HG03442 (cell line): ENCODE results near the gene SCUBE2.
"Not testable (repeated sequence)": the region's sequence is repeated elsewhere in the genome, so short reads cannot be mapped to it uniquely, and the experiment has no call there.

Source experiments
- ATAC-seq: cut with Tn5 transposase; IDR thresholded peaks from one replicate; pipeline ENCODE4 v1.9.1; 2021; ENCODE audit warnings: mild to moderate bottlenecking, moderate library complexity; ENCODE audit not compliant: unreplicated experiment

Gene SCUBE2

DNA sequence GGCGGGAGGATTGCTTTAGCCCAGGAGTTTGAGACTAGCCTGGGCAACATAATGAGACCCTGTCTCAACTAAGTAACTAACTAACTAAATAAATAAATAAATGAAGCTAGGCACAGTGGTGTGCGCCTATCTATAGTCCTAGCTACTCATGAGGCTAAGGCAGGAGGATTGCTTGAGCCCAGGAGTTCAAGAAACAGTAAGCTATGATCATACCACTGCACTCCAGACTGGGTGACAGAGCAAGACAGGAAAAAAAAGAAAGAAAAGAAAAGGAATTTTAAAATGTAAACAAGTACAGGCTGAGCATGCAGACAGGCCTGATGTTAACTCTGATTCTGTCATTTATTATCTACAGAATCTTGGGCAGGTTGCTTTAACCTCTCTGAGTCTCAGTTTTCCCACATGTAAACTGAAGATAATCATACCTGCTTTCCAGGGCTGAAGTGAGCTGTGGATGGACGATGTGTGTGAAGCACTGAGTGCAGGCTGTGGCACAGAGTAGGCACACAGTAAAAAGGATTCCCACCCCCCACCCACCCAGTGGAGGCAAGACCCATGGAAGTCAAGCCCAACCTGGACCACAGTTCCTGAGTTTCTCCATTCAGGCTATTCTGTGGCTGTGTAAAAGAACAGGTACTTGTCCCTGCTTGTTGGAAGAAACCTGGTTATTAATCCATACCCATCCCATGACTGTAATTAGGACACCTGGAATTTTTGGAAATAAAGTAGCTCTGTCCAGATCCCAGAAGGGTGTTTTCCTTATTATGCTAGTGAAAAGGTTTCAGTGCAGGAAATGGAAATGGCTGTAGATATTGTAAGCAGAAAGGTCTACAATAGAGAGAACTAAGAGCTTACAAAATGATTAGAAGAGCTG, 18.7 kb upstream of the SCUBE2 start:
- no peak for ATAC-seq

DNA sequence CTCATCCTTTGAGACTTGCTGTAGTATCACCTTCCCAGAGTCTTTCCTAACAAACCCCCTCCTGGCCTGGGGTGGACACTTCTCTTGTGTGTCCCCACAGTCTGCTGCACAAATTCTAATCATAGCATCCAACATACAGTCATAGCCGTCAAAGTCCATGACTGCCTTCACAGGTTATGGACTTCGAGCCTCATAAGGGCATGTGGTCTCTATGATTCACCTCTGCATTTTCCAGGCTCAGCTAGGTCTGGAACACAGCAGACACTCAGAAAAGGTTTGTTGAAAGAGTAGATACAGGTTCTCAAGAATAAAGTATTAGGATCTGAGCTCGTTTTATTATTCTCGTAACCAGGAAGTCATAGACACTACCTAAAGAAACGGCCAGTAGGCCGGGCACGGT, 13.2 kb upstream of the SCUBE2 start:
- ATAC-seq, result no peak

DNA sequence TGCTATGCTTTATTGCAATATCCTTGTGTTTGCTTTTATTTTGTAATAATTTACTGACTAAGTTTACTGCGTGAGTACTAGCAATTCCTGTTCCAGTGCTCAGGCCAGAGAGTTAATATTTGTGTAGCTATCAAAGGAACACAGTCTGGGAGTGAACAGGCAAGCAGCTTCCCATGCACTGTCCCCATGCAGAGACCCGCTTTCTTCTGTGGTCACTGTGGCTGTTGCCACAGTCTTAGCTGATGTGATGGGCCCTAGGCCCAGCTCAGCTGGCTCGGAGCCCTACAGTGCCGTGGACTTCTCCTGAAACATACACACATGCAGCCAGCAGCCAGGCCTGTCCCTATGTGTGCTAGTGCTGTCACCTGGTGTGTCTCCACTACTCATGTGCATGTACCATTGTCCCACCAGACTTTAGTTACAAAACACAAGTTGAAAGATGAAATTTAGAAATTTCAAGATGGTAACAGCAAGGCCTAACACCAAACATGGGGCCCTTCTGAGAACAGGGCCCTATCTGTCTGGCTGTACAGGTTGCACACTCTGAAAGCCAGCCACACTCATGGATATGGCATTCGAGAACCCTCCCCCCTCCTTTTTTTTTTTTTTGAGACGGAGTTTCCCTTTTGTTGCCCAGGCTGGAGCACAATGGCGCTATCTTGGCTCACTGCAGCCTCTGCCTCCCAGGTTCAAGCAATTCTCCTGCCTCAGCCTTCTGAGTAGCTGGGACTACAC, 12.3 kb upstream of the SCUBE2 start:
- ATAC-seq, result no peak

DNA sequence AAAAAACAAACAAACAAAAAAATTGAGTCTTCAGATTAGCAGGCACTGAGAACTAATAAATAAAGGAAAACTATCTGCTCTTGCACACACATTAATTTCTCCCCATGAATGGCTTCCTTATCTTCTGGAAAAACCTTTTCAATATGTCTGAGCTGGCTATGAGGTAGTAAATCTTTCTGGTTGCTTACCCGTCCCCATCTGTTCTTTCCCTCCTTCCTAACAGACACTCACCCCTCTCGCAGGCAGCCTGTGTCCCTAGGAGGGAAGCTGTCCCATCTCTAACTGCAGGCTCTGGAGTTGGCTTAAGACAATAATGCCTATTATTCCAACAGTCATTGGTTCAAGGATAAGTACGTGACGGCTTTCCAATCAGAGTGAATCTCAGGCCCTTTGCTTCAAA, 8.2 kb upstream of the SCUBE2 start:
- ATAC-seq, result no peak

DNA sequence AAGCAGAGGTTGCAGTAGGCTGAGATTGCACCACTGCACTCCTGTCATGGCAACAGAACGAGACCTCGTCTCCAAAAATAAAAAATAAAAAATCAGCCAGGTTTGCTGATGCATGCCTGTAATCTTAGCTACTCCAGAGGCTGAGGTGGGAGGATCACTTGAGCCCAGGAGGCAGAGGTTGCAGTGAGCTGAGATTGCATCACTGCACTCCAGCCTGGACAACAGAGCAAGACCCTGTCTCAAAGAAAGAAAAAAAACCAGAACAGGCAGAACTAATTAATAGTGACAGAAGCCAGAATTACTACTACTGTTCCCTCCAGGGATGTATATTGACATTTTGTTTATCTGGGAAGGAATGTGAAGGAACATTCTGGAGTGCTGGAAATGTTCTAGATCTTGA, 7.1 kb upstream of the SCUBE2 start:
- not testable (repeated sequence) for ATAC-seq

DNA sequence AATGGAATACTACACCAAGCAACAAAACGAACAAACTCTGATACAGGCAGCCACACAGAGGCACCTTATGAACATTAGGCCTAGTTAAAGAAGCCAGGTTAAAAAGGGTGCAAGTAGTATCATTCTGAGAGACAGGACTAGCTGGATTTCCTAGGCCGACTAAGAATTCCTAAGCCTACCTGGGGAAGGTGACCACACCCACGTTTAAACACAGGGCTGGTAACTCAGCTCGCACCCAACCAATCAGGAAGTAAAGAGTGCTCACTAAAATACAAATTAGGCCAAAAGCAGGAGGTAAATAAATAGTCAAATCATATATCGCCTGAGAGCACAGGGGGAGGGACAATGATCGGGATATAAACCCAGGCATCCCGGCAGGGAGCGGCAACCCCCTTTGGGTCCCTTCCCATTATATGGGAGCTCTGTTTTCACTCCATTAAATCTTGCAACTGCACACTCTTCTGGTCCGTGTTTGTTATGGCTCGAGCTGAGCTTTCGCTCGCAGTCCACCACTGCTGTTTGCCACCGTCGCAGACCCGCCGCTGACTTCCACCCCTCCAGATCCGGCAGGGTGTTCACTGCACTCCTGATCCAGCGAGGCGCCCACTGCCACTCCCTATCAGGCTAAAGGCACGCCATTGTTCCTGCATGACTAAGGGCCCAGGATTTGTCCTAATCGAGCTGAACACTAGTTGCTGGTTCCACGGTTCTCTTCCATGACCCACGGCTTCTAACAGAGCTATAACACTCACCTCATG, 6.0 kb upstream of the SCUBE2 start:
- ATAC-seq, result not testable (repeated sequence)

DNA sequence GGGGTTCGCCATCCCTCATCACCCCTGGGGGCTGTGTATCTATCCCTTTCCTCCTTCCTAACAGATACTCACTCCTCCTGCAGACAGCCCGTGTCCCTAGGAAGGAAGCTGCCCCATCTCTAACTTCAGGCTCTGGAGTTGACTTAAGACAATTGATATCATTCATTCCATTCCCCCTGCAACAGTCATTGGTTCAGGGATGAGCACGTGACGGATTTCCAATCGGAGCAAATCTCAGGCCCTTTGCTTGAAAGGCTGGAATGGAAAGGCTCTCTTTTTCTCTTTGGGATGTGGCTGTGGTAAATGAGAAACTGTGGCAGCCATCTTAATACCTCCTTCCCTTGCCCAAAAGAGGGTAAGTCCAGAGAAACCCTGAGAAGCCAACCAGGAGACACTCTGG, 5.0 kb upstream of the SCUBE2 start:
- no peak for ATAC-seq

- ATAC-seq, result no peak
These were observed 4.0 kb upstream of the SCUBE2 start for GRCh38 chr11:9095421-9095820.

GRCh38 chr11:9094420-9094819, 3.0 kb upstream of the SCUBE2 start:
- ATAC-seq, result no peak

- ATAC-seq, result no peak
These were observed 1.7 kb upstream of the SCUBE2 start for GRCh38 chr11:9092853-9093778.

DNA sequence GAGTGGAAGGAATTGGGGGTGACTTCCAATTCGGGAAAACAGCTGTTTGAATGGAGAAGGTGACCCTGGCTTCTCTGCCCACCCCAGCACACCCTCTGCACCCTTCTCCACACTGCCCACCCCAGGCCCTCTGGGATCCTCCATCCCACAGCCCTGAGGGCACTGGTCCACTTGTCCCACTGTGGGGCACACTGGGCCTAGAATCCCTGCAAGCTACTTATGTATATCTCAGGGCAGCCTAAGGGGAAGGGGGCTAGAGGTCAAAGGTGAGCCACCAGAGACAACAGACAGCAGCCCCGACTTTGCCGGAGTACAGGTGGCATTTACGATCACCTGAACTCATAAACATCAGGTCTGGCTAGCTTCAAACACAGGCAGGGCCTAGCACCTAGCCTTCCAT, 673 bp upstream of the SCUBE2 start:
- ATAC-seq, result no peak

DNA sequence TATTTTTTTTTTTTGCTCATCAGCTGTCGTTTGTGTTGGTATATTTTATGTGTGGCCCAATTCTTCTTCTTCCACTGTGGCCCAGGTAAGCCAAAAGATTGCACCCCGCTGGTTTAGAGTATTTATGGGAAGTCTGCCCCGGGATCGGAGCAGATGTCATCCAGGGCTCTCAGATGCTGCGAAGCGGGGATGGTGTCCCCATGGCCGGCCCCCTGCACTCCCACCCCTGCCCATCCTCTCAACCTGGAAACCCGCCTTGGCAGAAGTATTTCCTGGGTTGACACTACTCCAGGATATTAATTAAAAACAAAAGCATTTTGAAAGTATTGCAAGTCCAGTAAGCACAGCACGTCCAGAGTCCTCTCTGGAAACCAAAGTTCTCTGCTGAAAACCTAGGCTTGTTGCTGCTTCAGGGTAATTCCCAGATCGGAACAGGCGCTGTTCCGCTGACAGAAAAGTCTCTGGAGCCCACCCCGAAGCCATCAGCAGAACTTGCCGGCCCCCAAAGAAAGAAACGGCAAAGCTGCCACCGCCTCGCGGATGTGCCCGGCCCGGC, 833 bp downstream of the SCUBE2 start:
- no peak for ATAC-seq

- no peak for ATAC-seq
These were observed 1.8 kb downstream of the SCUBE2 start for GRCh38 chr11:9089636-9090035.

GRCh38 chr11:9089061-9089460, 2.3 kb downstream of the SCUBE2 start:
- no peak for ATAC-seq

- ATAC-seq, result no peak
These were observed 8.8 kb downstream of the SCUBE2 start for GRCh38 chr11:9082575-9082974.

- ATAC-seq, result no peak
These were observed 10.2 kb downstream of the SCUBE2 start for GRCh38 chr11:9081153-9081552.

- no peak for ATAC-seq
These were observed 13.0 kb downstream of the SCUBE2 start for GRCh38 chr11:9078113-9079086.

DNA sequence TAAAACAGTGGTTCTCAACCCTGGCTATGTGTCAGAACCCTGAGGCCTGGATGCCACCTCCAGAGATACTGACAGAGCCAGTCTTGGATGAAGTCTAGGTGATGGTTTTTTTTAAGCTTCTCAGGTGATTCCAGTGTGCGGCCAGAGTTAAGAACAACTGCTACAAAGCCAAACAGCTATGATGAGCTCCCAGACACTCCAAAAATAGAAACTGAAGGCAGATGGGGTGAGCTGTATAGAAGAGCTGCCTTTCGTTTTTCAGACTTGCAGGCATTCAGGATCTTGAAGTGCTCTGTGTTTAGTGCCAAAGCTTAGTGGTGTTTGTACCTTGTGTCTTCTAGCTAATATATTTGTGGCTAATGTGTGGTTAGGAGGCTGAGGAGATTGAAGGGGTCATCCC, 14.2 kb downstream of the SCUBE2 start:
- ATAC-seq, result no peak

GRCh38 chr11:9076661-9077060, 14.7 kb downstream of the SCUBE2 start:
- ATAC-seq, result no peak
